GM19025 (cell line): Measurements from ENCODE around the gene CCNA1.
A peak's percentile ranks its signal among the peaks of the same experiment; 100 is the strongest.

Experiments used
- ATAC-seq: cut with Tn5 transposase; IDR thresholded peaks from one replicate; pipeline ENCODE4 v1.9.1; 2021; ENCODE audit warnings: mild to moderate bottlenecking, low read depth, moderate library complexity; ENCODE audit not compliant: unreplicated experiment

The CCNA1 gene

GRCh38 chr13:36432106-36432544 lies at the start of gene CCNA1:
TSS of gene CCNA1 (plus strand) at chr13:36432495. CDS start at chr13:36433057, 562 bp downstream.
- ATAC-seq = peak; percentile 45

- ATAC-seq = no peak
Measured at GRCh38 chr13:36385489-36385888, 46.8 kb upstream of the CCNA1 start.

- ATAC-seq = no peak
Measured at GRCh38 chr13:36395280-36395679, 37.0 kb upstream of the CCNA1 start.

- no peak for ATAC-seq
Measured at GRCh38 chr13:36405151-36405550, 27.1 kb upstream of the CCNA1 start.

GRCh38 chr13:36412736-36413135 lies 19.6 kb upstream of the CCNA1 start:
- no peak for ATAC-seq

- no peak for ATAC-seq
Measured at GRCh38 chr13:36413161-36413560, 19.1 kb upstream of the CCNA1 start.

GRCh38 chr13:36414461-36414860 lies 17.8 kb upstream of the CCNA1 start:
- no peak for ATAC-seq

GRCh38 chr13:36417331-36417730 lies 15.0 kb upstream of the CCNA1 start:
- ATAC-seq = no peak

- ATAC-seq = peak; percentile 81
Measured at GRCh38 chr13:36418022-36418805, 14.1 kb upstream of the CCNA1 start.

- ATAC-seq = peak; percentile 44
Measured at GRCh38 chr13:36420437-36420891, 11.8 kb upstream of the CCNA1 start.

GRCh38 chr13:36421447-36421846 lies 10.8 kb upstream of the CCNA1 start:
- no peak for ATAC-seq

GRCh38 chr13:36428086-36428485 lies 4.2 kb upstream of the CCNA1 start:
- no peak for ATAC-seq

- ATAC-seq = no peak
Measured at GRCh38 chr13:36430247-36431203, 1.8 kb upstream of the CCNA1 start.

- peak; percentile 39 for ATAC-seq
Measured at GRCh38 chr13:36431204-36432105, 840 bp upstream of the CCNA1 start.

GRCh38 chr13:36436811-36437210 lies 4.5 kb downstream of the CCNA1 start:
- ATAC-seq = no peak

- no peak for ATAC-seq
Measured at GRCh38 chr13:36438594-36439483, 6.5 kb downstream of the CCNA1 start.

- ATAC-seq = no peak
Measured at GRCh38 chr13:36445278-36445677, 13.0 kb downstream of the CCNA1 start.

- no peak for ATAC-seq
Measured at GRCh38 chr13:36445891-36446351, 13.6 kb downstream of the CCNA1 start.

- no peak for ATAC-seq
Measured at GRCh38 chr13:36447501-36447900, 15.2 kb downstream of the CCNA1 start.
